CD4-positive, alpha-beta memory T cell (primary cell): ENCODE measurements around the gene ITGA6. TPM values are rescaled to one million over a fixed set of nuclear protein-coding genes. Genes with fewer than 3 reads are reported as not detected.

Source experiments
- CTCF ChIA-PET: fragments of 350-600 bp; sonication (Branson Sonifier 250); formaldehyde crosslinking; loops from one replicate; lab custom pipeline; 2021; ENCODE audit warnings: inconsistent platforms; ENCODE audit not compliant: partially characterized antibody; lab: Charles Lee
- POLR2A ChIA-PET: fragments of 350-600 bp; sonication (Branson Sonifier 250); formaldehyde crosslinking; loops from one replicate; lab custom pipeline; 2021; ENCODE audit not compliant: partially characterized antibody; lab: Charles Lee
- DNase-seq, 5 donors: peaks; one replicate each; pipeline versions ENCODE4 v3.0.0 to v3.0.0-alpha.2; 2020 to 2022; ENCODE audit warnings: mixed read lengths in 1 of 5
- H3K27ac ChIP-seq: one replicate; pipeline ENCODE4 v1.7.0; 2013; ENCODE audit warnings: low read depth, low read length
- H3K27me3 ChIP-seq: 2 replicates; pipeline ENCODE4 v1.7.0; 2013; ENCODE audit warnings: mild to moderate bottlenecking, low read length, moderate library complexity; ENCODE audit not compliant: insufficient read depth
- H3K36me3 ChIP-seq: 2 replicates; pipeline ENCODE4 v1.7.0; 2013; ENCODE audit warnings: mild to moderate bottlenecking, low read length, moderate library complexity; ENCODE audit not compliant: insufficient read depth
- H3K4me1 ChIP-seq: 2 replicates; pipeline ENCODE4 v1.7.0; 2013; ENCODE audit warnings: mild to moderate bottlenecking, low read length, moderate library complexity; ENCODE audit not compliant: insufficient read depth
- H3K4me3 ChIP-seq, 2 donors: one replicate each; pipeline ENCODE4 v1.7.0; 2013; ENCODE audit warnings: low read length in 2 of 2, mild to moderate bottlenecking in 1 of 2
- H3K9me3 ChIP-seq, 2 donors: one replicate each; pipeline ENCODE4 v1.7.0; 2013; ENCODE audit warnings: low read length in 2 of 2, control low read depth in 1 of 2; ENCODE audit not compliant: control insufficient read depth in 1 of 2
- H3K27ac Mint-ChIP-seq, 7 donors: one replicate each; pipeline ENCODE4 v1.8.0; 2020 to 2021; ENCODE audit warnings: mixed read lengths in 7 of 7, mild to moderate bottlenecking in 6 of 7, inconsistent platforms in 3 of 7, moderate library complexity in 3 of 7
- H3K27me3 Mint-ChIP-seq, 2 donors: one replicate each; pipeline ENCODE4 v1.8.0; 2020 to 2021; ENCODE audit warnings: mixed read lengths in 2 of 2
- H3K36me3 Mint-ChIP-seq, 2 donors: one replicate each; pipeline ENCODE4 v1.8.0; 2020 to 2021; ENCODE audit warnings: mixed read lengths in 2 of 2, inconsistent platforms in 1 of 2, mild to moderate bottlenecking in 1 of 2
- H3K4me1 Mint-ChIP-seq, 4 donors: one replicate each; pipeline ENCODE4 v1.8.0; 2020 to 2021; ENCODE audit warnings: mixed read lengths in 4 of 4, mild to moderate bottlenecking in 1 of 4
- H3K4me3 Mint-ChIP-seq, 8 donors: one replicate each; pipeline ENCODE4 v1.8.0; 2020 to 2021; ENCODE audit warnings: mixed read lengths in 8 of 8, mild to moderate bottlenecking in 7 of 8, moderate library complexity in 6 of 8, inconsistent platforms in 3 of 8
- H3K9me3 Mint-ChIP-seq, 8 donors: one replicate each; pipeline ENCODE4 v1.8.0; 2020 to 2021; ENCODE audit warnings: mixed read lengths in 8 of 8, mild to moderate bottlenecking in 5 of 8, inconsistent platforms in 3 of 8, moderate library complexity in 1 of 8
- intact Hi-C: fragments of 100-400 bp; cut with micrococcal nuclease; formaldehyde crosslinking; loops from one replicate; pipeline ENCODE4 v1.15.1; 2023
- polyA plus RNA-seq, 2 donors: library from polyadenylated mRNA; unstranded; fragments of 300-500 nt; fragmentation: Illumina TruSeq; gene quantifications; one replicate each; pipeline ENCODE4 v1.2.3, GENCODE V29; 2021
- total RNA-seq, 2 experiments: library from RNA; stranded (reverse); gene quantifications; one replicate each; pipeline ENCODE4 v1.2.3, GENCODE V29; 2021

ITGA6 gene
- total and polyA plus RNA-seq, 4 experiments from 2014 or later: 58.3 to 73.6 (median 66.5) TPM

DNA sequence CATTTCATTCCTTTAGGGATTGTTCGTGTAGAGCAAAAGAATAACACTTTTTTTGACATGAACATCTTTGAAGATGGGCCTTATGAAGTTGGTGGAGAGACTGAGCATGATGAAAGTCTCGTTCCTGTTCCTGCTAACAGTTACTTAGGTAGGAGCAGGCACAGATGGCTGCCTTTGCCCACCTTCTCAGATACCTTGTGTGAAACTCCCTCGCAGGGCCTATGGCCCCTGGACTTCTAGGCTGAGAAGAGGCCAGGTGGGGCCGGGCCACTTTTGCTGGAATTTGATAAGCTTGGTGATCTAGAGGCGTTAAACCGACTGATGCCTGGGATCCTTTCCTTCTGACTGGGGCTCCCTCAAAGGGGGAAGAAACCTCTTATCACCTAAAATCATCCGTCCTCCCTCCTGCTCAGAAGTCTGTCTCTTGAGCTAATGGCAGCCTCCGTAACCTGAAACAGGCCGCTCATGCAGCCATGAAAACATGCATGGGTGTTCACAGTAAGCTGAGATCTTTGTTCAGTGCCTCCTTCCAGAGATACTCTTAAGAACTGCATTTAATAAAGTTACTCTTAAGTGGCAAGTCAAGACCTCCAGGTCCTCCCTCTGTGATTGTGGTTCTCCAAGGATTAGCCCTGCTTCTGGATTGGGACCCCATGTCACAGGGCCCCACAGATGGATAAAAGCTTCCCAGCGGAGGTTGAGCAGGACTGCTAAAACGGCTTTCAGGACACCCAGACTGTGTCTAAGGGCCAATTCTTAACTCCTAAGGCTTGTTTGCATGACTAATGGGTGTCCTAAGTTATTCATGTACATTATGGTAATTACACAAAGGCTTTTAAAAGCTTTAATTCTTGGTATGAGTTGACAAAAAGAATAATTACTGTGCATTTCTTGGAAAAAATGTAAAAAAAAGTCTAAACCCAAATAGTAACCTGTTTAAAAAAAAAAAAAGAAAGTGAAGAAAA, 43.9 kb downstream of the ITGA6 start:
- no peaks in the 10 kb centered on the region for H3K27me3 Mint-ChIP-seq
- POLR2A ChIA-PET: no interaction called here
- intact Hi-C loops: no loop called here

DNA sequence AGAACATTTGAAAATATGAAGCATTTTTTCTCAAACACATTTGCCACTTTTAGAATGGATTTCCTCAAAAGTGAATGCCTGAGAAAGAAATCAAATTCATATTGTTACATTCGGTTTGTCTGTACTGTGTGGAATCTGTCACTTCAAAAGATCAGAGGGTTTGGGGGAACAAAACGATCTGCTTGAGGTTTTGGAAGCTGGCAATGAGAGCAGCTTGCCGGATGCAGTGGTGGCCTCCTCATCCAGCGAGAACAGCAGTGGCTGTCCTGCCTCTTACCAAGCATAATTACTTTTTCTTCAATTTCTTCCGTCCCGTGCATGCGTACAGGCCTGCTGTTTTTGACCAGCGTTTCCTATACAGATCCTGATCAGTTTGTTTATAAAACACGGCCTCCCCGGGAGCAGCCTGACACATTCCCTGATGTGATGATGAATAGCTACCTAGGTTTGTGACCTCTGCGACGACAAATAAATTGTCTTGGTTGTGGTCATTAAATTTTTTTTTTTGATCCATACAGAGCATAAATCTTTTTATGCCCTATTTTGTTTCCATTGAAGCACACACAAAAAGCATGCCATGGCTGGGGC, 45.2 kb downstream of the ITGA6 start:
- POLR2A ChIA-PET: interaction anchor here (0.5 to 0.6 kb wide), 2 partner anchors 11 to 49 kb away, joined by 3 read pairs; no protein-coding TSS in a partner anchor
- peaks cover 8% of the 10 kb centered on the region for H3K4me1 ChIP-seq
- Mint-ChIP-seq H3K27ac (peak overlapping the region in 5 of 7 donors; percentile 42 to 70 (median 58)), H3K4me1 (peaks cover 10 to 25% (median 16%) of the 10 kb centered on the region in 4 donors), H3K9me3 (no peaks in the 10 kb centered on the region), H3K4me3 (peak overlapping the region in 7 of 8 donors; percentile 2 to 64 (median 27)), H3K27me3 (no peaks in the 10 kb centered on the region), H3K36me3 (peaks cover 59 to 77% of the 10 kb centered on the region in 2 donors)
- CTCF ChIA-PET: interaction anchor here (1.2 to 5.1 kb wide), 4 partner anchors 10 to 301 kb away, joined by 3 to 35 read pairs (median 4); no protein-coding TSS in a partner anchor
- peak in 1 of 5 donors; percentile 25 for DNase-seq
- no peak overlapping the region for H3K4me3 ChIP-seq
- H3K9me3 ChIP-seq: no peaks in the 10 kb centered on the region
- H3K36me3 ChIP-seq: peaks cover 35% of the 10 kb centered on the region
- intact Hi-C loops: no loop called here
- H3K27me3 ChIP-seq: no peaks in the 10 kb centered on the region
- no peak overlapping the region for H3K27ac ChIP-seq

More for the DNA sequence above, 43.9 kb downstream of the ITGA6 start:
- H3K9me3 ChIP-seq: no peaks in the 10 kb centered on the region
- peaks cover 8% of the 10 kb centered on the region for H3K4me1 ChIP-seq
- Mint-ChIP-seq H3K27ac (peak overlapping the region in 1 of 7 donors; percentile 65), H3K4me3 (no peak overlapping the region), H3K36me3 (peaks cover 69 to 80% of the 10 kb centered on the region in 2 donors), H3K9me3 (no peaks in the 10 kb centered on the region), H3K4me1 (peaks cover 10 to 29% (median 17%) of the 10 kb centered on the region in 4 donors)
- no peaks in the 10 kb centered on the region for H3K27me3 ChIP-seq
- no peak overlapping the region for H3K27ac ChIP-seq
- CTCF ChIA-PET: interaction anchor here (0.7 to 5.1 kb wide), 3 partner anchors 8 to 19 kb away, joined by 3 to 35 read pairs (median 3); no protein-coding TSS in a partner anchor
- no peak for DNase-seq
- H3K36me3 ChIP-seq: peaks cover 32% of the 10 kb centered on the region
- no peak overlapping the region for H3K4me3 ChIP-seq

DNA sequence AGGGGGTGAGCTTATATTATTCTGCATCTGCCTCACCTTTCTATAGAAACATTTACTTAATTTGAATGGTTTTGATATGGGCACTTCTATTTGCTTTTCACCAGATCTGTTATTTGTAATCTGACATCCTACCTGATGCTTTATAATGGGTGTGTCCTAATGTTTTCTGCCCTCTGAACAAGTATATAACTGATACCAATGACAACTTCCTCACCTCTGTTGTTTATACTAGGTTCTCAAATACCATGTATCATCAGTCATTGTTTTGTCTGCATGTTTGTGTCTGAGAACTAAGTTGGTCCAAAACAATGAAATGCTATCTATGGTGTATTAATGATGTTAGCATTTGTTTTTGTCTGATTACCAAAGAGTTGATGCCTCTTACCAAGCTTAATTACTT, 45.8 kb downstream of the ITGA6 start:
- H3K27me3 Mint-ChIP-seq: no peaks in the 10 kb centered on the region
- Histone ChIP-seq H3K27ac (no peak overlapping the region), H3K4me3 (no peak overlapping the region), H3K36me3 (peaks cover 41% of the 10 kb centered on the region), H3K9me3 (no peaks in the 10 kb centered on the region), H3K27me3 (no peaks in the 10 kb centered on the region), H3K4me1 (peaks cover 8% of the 10 kb centered on the region)
- H3K27ac Mint-ChIP-seq: no peak overlapping the region
- peaks cover 10 to 25% (median 16%) of the 10 kb centered on the region in 4 donors for H3K4me1 Mint-ChIP-seq
- H3K36me3 Mint-ChIP-seq: peaks cover 60 to 80% of the 10 kb centered on the region in 2 donors
- intact Hi-C loops: no loop called here
- ChIA-PET POLR2A (interaction anchor here (1.1 kb wide), 1 partner anchor 8 kb away, joined by 4 read pairs; no protein-coding TSS in a partner anchor), CTCF (interaction anchor here (1.2 to 5.1 kb wide), 3 partner anchors 10 to 301 kb away, joined by 4 to 35 read pairs (median 4); no protein-coding TSS in a partner anchor)
- no peak for DNase-seq
- peak overlapping the region in 1 of 8 donors; percentile 5 for H3K4me3 Mint-ChIP-seq
- no peaks in the 10 kb centered on the region for H3K9me3 Mint-ChIP-seq

DNA sequence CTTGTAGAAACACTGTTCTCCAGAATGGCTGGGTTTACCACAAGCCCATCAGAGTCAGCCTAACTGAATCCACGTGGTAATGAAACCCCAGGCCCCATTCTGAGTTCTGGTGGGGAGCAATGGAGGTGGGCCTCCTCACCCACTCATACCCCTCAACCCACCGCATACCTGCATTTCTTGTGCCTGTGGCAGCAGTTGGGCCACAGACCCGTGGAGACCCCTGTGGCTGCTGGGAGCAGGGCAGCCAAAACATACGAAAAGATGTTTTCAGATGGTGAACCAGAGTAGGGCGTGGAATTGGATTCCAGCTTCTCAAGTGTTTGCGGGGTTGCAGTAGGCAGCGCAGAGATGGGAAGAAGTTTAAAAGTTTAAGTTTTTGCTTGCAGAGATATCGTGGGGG, 51.0 kb downstream of the ITGA6 start:
- ChIA-PET POLR2A (no interaction called here), CTCF (interaction anchor here (1.4 to 1.8 kb wide), 3 partner anchors 12 to 775 kb away, joined by 3 to 4 read pairs (median 3); no protein-coding TSS in a partner anchor)
- Mint-ChIP-seq H3K9me3 (no peaks in the 10 kb centered on the region), H3K36me3 (peaks cover 58 to 83% of the 10 kb centered on the region in 2 donors), H3K4me3 (peak overlapping the region in 1 of 8 donors; percentile 24), H3K27ac (peak overlapping the region in 3 of 7 donors; percentile 12 to 73 (median 22)), H3K4me1 (peaks cover 23 to 41% (median 28%) of the 10 kb centered on the region in 4 donors), H3K27me3 (no peaks in the 10 kb centered on the region)
- Histone ChIP-seq H3K4me3 (no peak overlapping the region), H3K27ac (no peak overlapping the region), H3K4me1 (peaks cover 6% of the 10 kb centered on the region), H3K27me3 (no peaks in the 10 kb centered on the region), H3K36me3 (peaks cover 41% of the 10 kb centered on the region), H3K9me3 (no peaks in the 10 kb centered on the region)
- intact Hi-C loops: no loop called here
- DNase-seq: no peak

DNA sequence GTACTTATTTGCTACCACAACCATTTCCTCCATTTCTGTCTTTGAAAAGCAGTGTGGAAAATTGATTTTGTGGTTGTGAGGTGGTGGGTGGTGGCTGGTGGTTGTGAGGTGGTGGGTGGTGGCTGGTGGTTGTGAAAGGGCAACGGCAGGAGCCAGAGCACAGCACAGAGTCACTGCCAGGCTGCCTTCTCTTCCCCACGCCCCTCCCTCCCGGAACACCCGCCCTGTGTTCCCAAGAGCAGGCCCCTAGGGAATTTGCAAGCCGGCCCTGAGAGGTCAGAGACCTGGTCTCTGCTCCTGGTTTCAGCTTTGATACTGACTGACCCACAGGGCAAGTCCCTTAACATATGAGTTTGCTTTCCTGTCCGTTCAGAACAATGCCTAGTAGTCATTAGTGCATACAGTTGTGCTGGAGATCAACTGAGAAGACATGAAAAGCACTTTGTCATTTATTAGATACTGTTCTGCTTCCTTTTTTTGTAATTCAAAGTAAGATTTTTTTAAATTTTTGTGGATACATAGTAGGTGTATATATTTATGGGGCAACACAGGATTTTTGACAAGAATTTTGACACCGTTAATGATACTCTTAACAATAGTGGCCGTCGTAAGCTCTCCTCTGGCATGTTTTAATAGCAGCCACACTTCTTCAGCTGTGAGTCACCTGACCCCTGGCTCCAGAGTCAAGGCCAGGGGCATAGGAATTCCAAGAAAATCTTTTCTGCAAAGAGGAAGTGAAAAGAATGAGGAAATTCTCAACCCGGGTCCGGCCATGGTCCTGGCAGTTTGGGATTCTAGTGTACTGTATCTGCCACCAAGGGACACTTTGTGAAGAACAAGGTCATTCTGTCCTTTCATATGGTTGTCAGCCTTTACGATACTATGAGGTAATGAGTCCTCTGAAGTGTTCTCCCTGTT, 53.2 kb downstream of the ITGA6 start:
- peaks cover 38% of the 10 kb centered on the region for H3K36me3 ChIP-seq
- Mint-ChIP-seq H3K27ac (peak overlapping the region in 6 of 7 donors; percentile 25 to 79 (median 62)), H3K36me3 (peaks cover 60 to 82% of the 10 kb centered on the region in 2 donors), H3K4me1 (peaks cover 33 to 51% (median 36%) of the 10 kb centered on the region in 4 donors), H3K4me3 (no peak overlapping the region), H3K27me3 (no peaks in the 10 kb centered on the region), H3K9me3 (no peaks in the 10 kb centered on the region)
- H3K27ac ChIP-seq: no peak overlapping the region
- no peak overlapping the region for H3K4me3 ChIP-seq
- H3K27me3 ChIP-seq: no peaks in the 10 kb centered on the region
- ChIA-PET POLR2A (interaction anchor here (1.1 kb wide), 1 partner anchor 7 kb away, joined by 4 read pairs; no protein-coding TSS in a partner anchor), CTCF (interaction anchor here (0.7 to 4.4 kb wide), 4 partner anchors 14 to 59 kb away, joined by 3 to 38 read pairs (median 13); no protein-coding TSS in a partner anchor)
- no peaks in the 10 kb centered on the region for H3K9me3 ChIP-seq
- DNase-seq: no peak
- intact Hi-C loops: loop anchor here (5.0 kb wide), 2 partner anchors 668 to 778 kb away; no protein-coding TSS in a partner anchor
- peaks cover 6% of the 10 kb centered on the region for H3K4me1 ChIP-seq
